SK-N-SH (cell line): Measurements from ENCODE around the gene ANKRD34A. TPM values are rescaled to one million over a fixed set of nuclear protein-coding genes. Genes with fewer than 3 reads are reported as not detected.

Experiments used
- CTCF ChIA-PET: fragments of 300-600, 350-600 bp; formaldehyde crosslinking; extraction: SDS; loops from one replicate; lab custom pipeline; 2021; lab: Yijun Ruan, JAX
- POLR2A ChIA-PET: fragments of 350-600 bp; sonication (Branson Sonifier 250); formaldehyde crosslinking; extraction: SDS; loops from one replicate; lab custom pipeline; 2020; ENCODE audit warnings: antibody characterized with exemption, inconsistent platforms; lab: Yijun Ruan, JAX
- DNase-seq: peaks from one replicate; pipeline ENCODE4 v3.0.0; 2012
- H2AFZ ChIP-seq: fragments of 200-600 bp; sonication (generic); 2 replicates; pipeline ENCODE4 v1.8.1; 2016; ENCODE audit warnings: antibody characterized with exemption, mild to moderate bottlenecking, low read depth
- H3F3A ChIP-seq: fragments of 200-600 bp; sonication (generic); replicated peaks from 2 replicates; pipeline ENCODE3; 2016; ENCODE audit warnings: antibody characterized with exemption, mild to moderate bottlenecking; ENCODE audit not compliant: insufficient read depth
- H3K27ac ChIP-seq, 2 experiments: fragments of 200-500 bp in 1 of 2; fragments of 200-600 bp in 1 of 2; sonication (Bioruptor generic) in 1 of 2; sonication (generic), shearing (Covaris generic) in 1 of 2; 2 replicates each; pipeline versions ENCODE4 v1.5.1 to v1.6.1; 2014 to 2016; ENCODE audit warnings: low read depth in 2 of 2, inconsistent platforms in 1 of 2, low read length in 1 of 2, mild to moderate bottlenecking in 1 of 2, mixed read lengths in 1 of 2
- H3K27me3 ChIP-seq: fragments of 200-600 bp; sonication (generic), shearing (Covaris generic); 2 replicates; pipeline ENCODE4 v1.6.1; 2016; ENCODE audit warnings: mixed run types; ENCODE audit not compliant: insufficient read depth
- H3K36me3 ChIP-seq, 2 experiments: fragments of 200-500 bp in 1 of 2; fragments of 200-600 bp in 1 of 2; sonication (Bioruptor generic) in 1 of 2; sonication (generic) in 1 of 2; replicated peaks in 1 of 2; 2 replicates each; pipeline versions ENCODE3 to v1.5.1; 2014 to 2016; ENCODE audit warnings: low read length in 1 of 2, mild to moderate bottlenecking in 1 of 2; ENCODE audit not compliant: insufficient read depth in 2 of 2, control insufficient read depth in 1 of 2
- H3K4me1 ChIP-seq, 2 experiments: fragments of 200-500 bp in 1 of 2; fragments of 200-600 bp in 1 of 2; sonication (Bioruptor generic) in 1 of 2; sonication (generic), shearing (Covaris generic) in 1 of 2; 2 replicates each; pipeline versions ENCODE4 v1.5.1 to v1.6.1; 2014 to 2016; ENCODE audit warnings: low read depth in 1 of 2, low read length in 1 of 2, mixed run types in 1 of 2; ENCODE audit not compliant: insufficient read depth in 2 of 2, control insufficient read depth in 1 of 2
- H3K4me2 ChIP-seq: fragments of 200-600 bp; sonication (generic), shearing (Covaris generic); 2 replicates; pipeline ENCODE4 v1.6.1; 2017; ENCODE audit warnings: mixed run types
- H3K4me3 ChIP-seq, 2 experiments: fragments of 200-500 bp in 1 of 2; fragments of 200-600 bp in 1 of 2; sonication (Bioruptor generic) in 1 of 2; sonication (generic), shearing (Covaris generic) in 1 of 2; 2 replicates each; pipeline versions ENCODE4 v1.5.1 to v1.8.1; 2014 to 2016; ENCODE audit warnings: low read depth in 2 of 2, inconsistent platforms in 1 of 2, low read length in 1 of 2, mild to moderate bottlenecking in 1 of 2, mixed read lengths in 1 of 2, moderate library complexity in 1 of 2
- H3K79me2 ChIP-seq: fragments of 200-600 bp; sonication (generic); 2 replicates; pipeline ENCODE4 v1.8.1; 2017; ENCODE audit warnings: mild to moderate bottlenecking; ENCODE audit not compliant: insufficient read depth
- H3K9ac ChIP-seq: fragments of 200-600 bp; sonication (generic); 2 replicates; pipeline ENCODE4 v1.6.1; 2017; ENCODE audit warnings: mixed run types
- H3K9me2 ChIP-seq: fragments of 200-600 bp; sonication (generic); 2 replicates; pipeline ENCODE4 v1.6.1; 2017; ENCODE audit warnings: mixed run types
- H3K9me3 ChIP-seq: fragments of 200-600 bp; sonication (generic); 2 replicates; pipeline ENCODE4 v1.6.1; 2017; ENCODE audit warnings: mixed run types, mild to moderate bottlenecking, moderate library complexity
- H4K20me1 ChIP-seq: fragments of 200-600 bp; sonication (generic); 2 replicates; pipeline ENCODE4 v1.6.1; 2017; ENCODE audit warnings: mild to moderate bottlenecking, mixed run types; ENCODE audit not compliant: insufficient read depth
- EP300 ChIP-seq, 2 experiments: IDR thresholded peaks; 2 replicates each; pipeline versions ENCODE4 v1.4.0 to v1.6.1; 2012; ENCODE audit warnings: borderline replicate concordance in 1 of 2, low read depth in 1 of 2, low read length in 1 of 2
- FOSL2 ChIP-seq: IDR thresholded peaks from 2 replicates; pipeline ENCODE4 v1.4.0; 2012; ENCODE audit warnings: low read depth, mild to moderate bottlenecking, moderate library complexity, borderline replicate concordance
- FOXJ3 ChIP-seq: sonication (generic); formaldehyde crosslinking; IDR thresholded peaks from 2 replicates; pipeline ENCODE4 v1.5.1; 2020; ENCODE audit warnings: mild to moderate bottlenecking, missing genetic modification reagents
- GABPA ChIP-seq: IDR thresholded peaks from 2 replicates; pipeline ENCODE4 v1.4.0; 2012; ENCODE audit warnings: low read depth, mild to moderate bottlenecking
- MEF2A ChIP-seq: IDR thresholded peaks from 2 replicates; pipeline ENCODE4 v1.4.0; 2012; ENCODE audit warnings: low read depth, borderline replicate concordance
- MXI1 ChIP-seq: IDR thresholded peaks from 2 replicates; pipeline ENCODE4 v1.6.1; 2012; ENCODE audit warnings: mild to moderate bottlenecking, low read depth, low read length, improper control_type of control experiment
- NFIC ChIP-seq: IDR thresholded peaks from 2 replicates; pipeline ENCODE4 v1.4.0; 2012; ENCODE audit warnings: borderline replicate concordance
- POLR2AphosphoS5 ChIP-seq: IDR thresholded peaks from 2 replicates; pipeline ENCODE4 v1.6.1; 2012; ENCODE audit warnings: low read depth, low read length
- RCOR1 ChIP-seq: fragments of 150-350 bp; IDR thresholded peaks from 2 replicates; pipeline ENCODE4 v1.6.1; 2017; ENCODE audit warnings: antibody characterized with exemption, low read length
- SIN3A ChIP-seq: IDR thresholded peaks from 2 replicates; pipeline ENCODE4 v1.6.1; 2012; ENCODE audit warnings: low read depth, mild to moderate bottlenecking, low read length, moderate library complexity, borderline replicate concordance
- SMC3 ChIP-seq: IDR thresholded peaks from 2 replicates; pipeline ENCODE4 v1.6.1; 2012; ENCODE audit warnings: low read depth, low read length, improper control_type of control experiment
- TCF12 ChIP-seq: IDR thresholded peaks from 2 replicates; pipeline ENCODE4 v1.4.0; 2012
- TEAD4 ChIP-seq: IDR thresholded peaks from 2 replicates; pipeline ENCODE4 v1.4.0; 2012; ENCODE audit warnings: mild to moderate bottlenecking, borderline replicate concordance; ENCODE audit not compliant: insufficient read depth
- YY1 ChIP-seq: IDR thresholded peaks from 2 replicates; pipeline ENCODE4 v1.4.0; 2012; ENCODE audit warnings: low read depth, mild to moderate bottlenecking
- WGBS: methylation state at CpG from one replicate; pipeline ENCODE4 v1.1.6; 2017; ENCODE audit warnings: low lambda C conversion rate; 5-methylcytosine and 5-hydroxymethylcytosine counted together
- polyA plus RNA-seq, 3 experiments: library from polyadenylated mRNA; depleted of rRNA; stranded (reverse); fragments of >200 nt; gene quantifications; 2 replicates each; pipeline ENCODE4 v1.2.3, GENCODE V29; 2012
- TF ChIP-seq, protein P1 (sequence below): fragments of 150-350 bp; IDR thresholded peaks from 2 replicates; pipeline ENCODE4 v1.6.1; 2017; ENCODE audit warnings: antibody characterized with exemption, low read length, low read depth, borderline replicate concordance
- TF ChIP-seq, protein P2 (sequence below): IDR thresholded peaks from 2 replicates; pipeline ENCODE4; 2012
- TF ChIP-seq, protein P3 (sequence below): fragments of 200-600 bp; sonication (generic); IDR thresholded peaks from 2 replicates; pipeline ENCODE4 v1.6.1; 2017; ENCODE audit warnings: antibody characterized with exemption, mild to moderate bottlenecking, moderate library complexity
- TF ChIP-seq, protein P4 (sequence below): IDR thresholded peaks from 2 replicates; pipeline ENCODE4 v1.4.0; 2012; ENCODE audit warnings: low read depth

Gene ANKRD34A
- polyA plus RNA-seq, 1 of the 3 experiments (the other 2 are of a cell fraction), result 2.6 TPM

DNA sequence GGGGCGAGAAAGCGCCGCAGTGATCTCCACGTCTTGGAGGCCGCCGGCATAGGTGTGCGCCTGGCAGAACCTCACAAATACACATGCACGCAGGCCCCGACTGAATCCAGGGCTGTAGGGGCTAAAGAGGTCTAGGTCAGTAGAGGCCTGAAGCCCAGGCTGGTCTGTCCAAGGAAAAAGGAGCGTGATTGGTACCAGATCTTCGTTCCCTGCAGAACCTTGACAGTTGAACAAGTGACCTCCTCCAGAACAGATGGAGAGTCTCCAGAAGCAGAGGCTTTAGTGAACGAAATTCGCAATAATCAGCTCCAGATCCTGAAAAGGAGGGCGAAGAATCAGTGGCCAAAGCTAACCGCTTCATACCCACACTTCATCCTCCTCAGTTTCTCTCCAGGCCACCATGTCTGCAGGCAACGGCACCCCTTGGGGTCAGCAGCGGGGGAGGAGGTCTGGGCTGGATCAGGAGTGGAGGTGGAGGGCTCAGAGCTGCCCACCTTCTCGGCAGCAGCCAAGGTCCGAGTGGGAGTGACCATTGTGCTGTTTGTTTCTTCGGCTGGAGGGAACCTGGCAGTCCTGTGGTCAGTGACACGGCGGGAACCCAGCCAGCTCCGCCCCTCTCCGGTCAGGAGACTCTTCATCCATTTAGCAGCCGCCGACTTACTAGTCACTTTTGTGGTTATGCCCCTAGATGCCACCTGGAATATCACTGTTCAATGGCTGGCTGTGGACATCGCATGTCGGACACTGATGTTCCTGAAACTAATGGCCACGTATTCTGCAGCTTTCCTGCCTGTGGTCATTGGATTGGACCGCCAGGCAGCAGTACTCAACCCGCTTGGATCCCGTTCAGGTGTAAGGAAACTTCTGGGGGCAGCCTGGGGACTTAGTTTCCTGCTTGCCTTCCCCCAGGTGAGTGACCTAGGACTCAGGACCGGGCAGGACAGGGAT is 45.1 kb downstream of the ANKRD34A start:
- H3K9me3 ChIP-seq, result no peaks in the 10 kb centered on the region
- peak overlapping the region; percentile 85 to 95 for H3K27ac ChIP-seq
- H3K36me3 ChIP-seq, result peaks cover 26 to 35% of the 10 kb centered on the region in 2 experiments
- H4K20me1 ChIP-seq, result no peaks in the 10 kb centered on the region
- H3K27me3 ChIP-seq, result no peaks in the 10 kb centered on the region
- peaks cover 0 to 18% of the 10 kb centered on the region in 2 experiments; a peak in 2 of 4 replicates for H3K4me1 ChIP-seq
- H3F3A ChIP-seq, result peaks cover 33% of the 10 kb centered on the region
- H3K9ac ChIP-seq, result peak overlapping the region; percentile 80
- 7% methylated on average over 32 of the region's 33 CpGs for WGBS
- TF ChIP-seq MXI1 (peak; percentile 0; the same call in 1 of the 2 replicates), POLR2AphosphoS5 (no peak), TCF12 (no peak), FOXJ3 (CRISPR knock-in tag) (no peak), FOSL2 (no peak), TEAD4 (no peak), EP300 (IDR thresholded peaks at IDR 0.05; ENCODE audit: borderline replicate concordance in 1 of 2, low read depth in 1 of 2, low read length in 1 of 2) (no peak), RCOR1 (no peak), GABPA (no peak), NFIC (no peak; the same call in 1 of the 2 replicates), SMC3 (no peak), MEF2A (no peak), YY1 (no peak), SIN3A (0 out of 2 replicates have a peak, but pooled peaks have one; percentile 9)
- TF ChIP-seq, protein P1, sequence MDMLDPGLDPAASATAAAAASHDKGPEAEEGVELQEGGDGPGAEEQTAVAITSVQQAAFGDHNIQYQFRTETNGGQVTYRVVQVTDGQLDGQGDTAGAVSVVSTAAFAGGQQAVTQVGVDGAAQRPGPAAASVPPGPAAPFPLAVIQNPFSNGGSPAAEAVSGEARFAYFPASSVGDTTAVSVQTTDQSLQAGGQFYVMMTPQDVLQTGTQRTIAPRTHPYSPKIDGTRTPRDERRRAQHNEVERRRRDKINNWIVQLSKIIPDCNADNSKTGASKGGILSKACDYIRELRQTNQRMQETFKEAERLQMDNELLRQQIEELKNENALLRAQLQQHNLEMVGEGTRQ, result no peak
- TF ChIP-seq, protein P2, sequence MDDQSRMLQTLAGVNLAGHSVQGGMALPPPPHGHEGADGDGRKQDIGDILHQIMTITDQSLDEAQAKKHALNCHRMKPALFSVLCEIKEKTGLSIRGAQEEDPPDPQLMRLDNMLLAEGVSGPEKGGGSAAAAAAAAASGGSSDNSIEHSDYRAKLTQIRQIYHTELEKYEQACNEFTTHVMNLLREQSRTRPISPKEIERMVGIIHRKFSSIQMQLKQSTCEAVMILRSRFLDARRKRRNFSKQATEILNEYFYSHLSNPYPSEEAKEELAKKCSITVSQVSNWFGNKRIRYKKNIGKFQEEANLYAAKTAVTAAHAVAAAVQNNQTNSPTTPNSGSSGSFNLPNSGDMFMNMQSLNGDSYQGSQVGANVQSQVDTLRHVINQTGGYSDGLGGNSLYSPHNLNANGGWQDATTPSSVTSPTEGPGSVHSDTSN, result no peak
- TF ChIP-seq, protein P3, sequence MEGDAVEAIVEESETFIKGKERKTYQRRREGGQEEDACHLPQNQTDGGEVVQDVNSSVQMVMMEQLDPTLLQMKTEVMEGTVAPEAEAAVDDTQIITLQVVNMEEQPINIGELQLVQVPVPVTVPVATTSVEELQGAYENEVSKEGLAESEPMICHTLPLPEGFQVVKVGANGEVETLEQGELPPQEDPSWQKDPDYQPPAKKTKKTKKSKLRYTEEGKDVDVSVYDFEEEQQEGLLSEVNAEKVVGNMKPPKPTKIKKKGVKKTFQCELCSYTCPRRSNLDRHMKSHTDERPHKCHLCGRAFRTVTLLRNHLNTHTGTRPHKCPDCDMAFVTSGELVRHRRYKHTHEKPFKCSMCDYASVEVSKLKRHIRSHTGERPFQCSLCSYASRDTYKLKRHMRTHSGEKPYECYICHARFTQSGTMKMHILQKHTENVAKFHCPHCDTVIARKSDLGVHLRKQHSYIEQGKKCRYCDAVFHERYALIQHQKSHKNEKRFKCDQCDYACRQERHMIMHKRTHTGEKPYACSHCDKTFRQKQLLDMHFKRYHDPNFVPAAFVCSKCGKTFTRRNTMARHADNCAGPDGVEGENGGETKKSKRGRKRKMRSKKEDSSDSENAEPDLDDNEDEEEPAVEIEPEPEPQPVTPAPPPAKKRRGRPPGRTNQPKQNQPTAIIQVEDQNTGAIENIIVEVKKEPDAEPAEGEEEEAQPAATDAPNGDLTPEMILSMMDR, result no peak
- TF ChIP-seq, protein P4, sequence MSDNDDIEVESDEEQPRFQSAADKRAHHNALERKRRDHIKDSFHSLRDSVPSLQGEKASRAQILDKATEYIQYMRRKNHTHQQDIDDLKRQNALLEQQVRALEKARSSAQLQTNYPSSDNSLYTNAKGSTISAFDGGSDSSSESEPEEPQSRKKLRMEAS, result peak; percentile 7; the same call in 1 of the 2 replicates
- ChIA-PET POLR2A (interaction anchor here (1.0 to 2.3 kb wide), 3 partner anchors 9 to 45 kb away, joined by 7 to 19 read pairs (median 10); partner anchors contain the start of genes ANKRD34A, LIX1L, POLR3GL and RBM8A), CTCF (interaction anchor here (0.6 to 16.4 kb wide), 7 partner anchors 9 to 59 kb away, joined by 3 to 281 read pairs (median 5); partner anchors contain the start of genes ITGA10, LIX1L and RBM8A)
- DNase-seq, result peak; percentile 73
- H2AFZ ChIP-seq, result peak overlapping the region; percentile 86
- H3K9me2 ChIP-seq, result no peaks in the 10 kb centered on the region
- H3K4me2 ChIP-seq, result peak overlapping the region; percentile 91
- peak overlapping the region; percentile 83 to 86 for H3K4me3 ChIP-seq
- peaks cover 19% of the 10 kb centered on the region for H3K79me2 ChIP-seq
